22Rv1 (cell line): ENCODE measurements around the gene CEP85.

Experiments
- CTCF ChIP-seq: fragments of 450-650 bp; IDR thresholded peaks from 2 replicates; pipeline ENCODE4 v1.5.1; 2017; ENCODE audit warnings: mild to moderate bottlenecking
- ZFX ChIP-seq: fragments of 450-650 bp; IDR thresholded peaks from 2 replicates; pipeline ENCODE4 v1.6.1; 2017; ENCODE audit warnings: antibody characterized with exemption, borderline replicate concordance

- TF ChIP-seq CTCF (no peak), ZFX (no peak)
These were observed 83.8 kb downstream of the CEP85 start, which contains the start of gene CD52 for GRCh38 chr1:26317612-26318337.
